ENCODE measurements around the gene ARMH2. TPM values are rescaled to one million over a fixed set of nuclear protein-coding genes. Genes with fewer than 3 reads are reported as not detected.
"Not testable (repeated sequence)": the region's sequence is repeated elsewhere in the genome, so short reads cannot be mapped to it uniquely, and the experiment has no call there.

Gene ARMH2
- polyA plus RNA-seq, 1 donor from 2014 or later = 0.73 TPM

GRCh38 chr6:24764833-24765828 lies 33.6 kb downstream of the ARMH2 start:
- not testable (repeated sequence) for H3K4me3 ChIP-seq (ENCODE audit: low read length); H3K79me2 ChIP-seq (replicated peaks; ENCODE audit: insufficient read depth, low read length); H3K9me2 ChIP-seq (ENCODE audit: insufficient read depth, low read length); H3K4me2 ChIP-seq (ENCODE audit: low read length); H2AFZ ChIP-seq (ENCODE audit: low read depth, low read length); H4K20me1 ChIP-seq (ENCODE audit: insufficient read depth); H3K27me3 ChIP-seq (ENCODE audit: insufficient read depth, low read depth, low read length); H3K36me3 ChIP-seq (ENCODE audit: insufficient read depth, low read length); H3K9ac ChIP-seq (ENCODE audit: low read length); H3K9me3 ChIP-seq (ENCODE audit: low read length); H3K27ac ChIP-seq (ENCODE audit: low read length); H3F3A ChIP-seq (ENCODE audit: insufficient read depth, low read length, poor library complexity, severe bottlenecking)

GRCh38 chr6:24763578-24763977 lies 35.1 kb downstream of the ARMH2 start:
- H3K9ac ChIP-seq (ENCODE audit: low read length) = no peak overlapping the region

More at GRCh38 chr6:24763578-24763977, 35.1 kb downstream of the ARMH2 start:
- TF ChIP-seq REST (IDR thresholded peaks at IDR 0.05; ENCODE audit: borderline replicate concordance) = no peak
- no peak for TF ChIP-seq SMC3 (conservative IDR thresholded peaks at IDR 0.05; ENCODE audit: poor library complexity)
- no peak for TF ChIP-seq RAD21 (conservative IDR thresholded peaks at IDR 0.05)
- TF ChIP-seq POLR2AphosphoS5 (IDR thresholded peaks at IDR 0.05) = no peak
- TF ChIP-seq MXI1 (conservative IDR thresholded peaks at IDR 0.05; ENCODE audit: poor library complexity, severe bottlenecking) = no peak
- no peak for TF ChIP-seq EP300 (conservative IDR thresholded peaks at IDR 0.05; ENCODE audit: poor library complexity, severe bottlenecking)
- TF ChIP-seq EZH2 (IDR thresholded peaks at IDR 0.05; ENCODE audit: borderline replicate concordance, insufficient read depth, low read length, poor library complexity, severe bottlenecking) = no peak
- no peak for TF ChIP-seq CTCF (IDR thresholded peaks at IDR 0.05; ENCODE audit: poor library complexity, severe bottlenecking)
- TF ChIP-seq TAF1 (IDR thresholded peaks at IDR 0.05; ENCODE audit: low read depth) = no peak
- H3K9me2 ChIP-seq (ENCODE audit: insufficient read depth, low read length) = no peaks in the 10 kb centered on the region
- H3F3A ChIP-seq (ENCODE audit: insufficient read depth, low read length, poor library complexity, severe bottlenecking) = no peaks in the 10 kb centered on the region
- H3K9me3 ChIP-seq (ENCODE audit: low read length) = no peaks in the 10 kb centered on the region
- H3K36me3 ChIP-seq (ENCODE audit: insufficient read depth, low read length) = no peaks in the 10 kb centered on the region
- no peak overlapping the region for H3K4me3 ChIP-seq (ENCODE audit: low read length)
- H4K20me1 ChIP-seq (ENCODE audit: insufficient read depth) = no peaks in the 10 kb centered on the region
- H2AFZ ChIP-seq (ENCODE audit: low read depth, low read length) = no peak overlapping the region
- H3K27me3 ChIP-seq (ENCODE audit: insufficient read depth, low read depth, low read length) = no peaks in the 10 kb centered on the region
- H3K4me2 ChIP-seq (ENCODE audit: low read length) = no peak overlapping the region
- H3K27ac ChIP-seq (ENCODE audit: low read length) = no peak overlapping the region
- no peaks in the 10 kb centered on the region for H3K79me2 ChIP-seq (replicated peaks; ENCODE audit: insufficient read depth, low read length)

All from neural cell (in vitro differentiated cells).